ENCODE data around the gene MSX1.

Gene MSX1

DNA sequence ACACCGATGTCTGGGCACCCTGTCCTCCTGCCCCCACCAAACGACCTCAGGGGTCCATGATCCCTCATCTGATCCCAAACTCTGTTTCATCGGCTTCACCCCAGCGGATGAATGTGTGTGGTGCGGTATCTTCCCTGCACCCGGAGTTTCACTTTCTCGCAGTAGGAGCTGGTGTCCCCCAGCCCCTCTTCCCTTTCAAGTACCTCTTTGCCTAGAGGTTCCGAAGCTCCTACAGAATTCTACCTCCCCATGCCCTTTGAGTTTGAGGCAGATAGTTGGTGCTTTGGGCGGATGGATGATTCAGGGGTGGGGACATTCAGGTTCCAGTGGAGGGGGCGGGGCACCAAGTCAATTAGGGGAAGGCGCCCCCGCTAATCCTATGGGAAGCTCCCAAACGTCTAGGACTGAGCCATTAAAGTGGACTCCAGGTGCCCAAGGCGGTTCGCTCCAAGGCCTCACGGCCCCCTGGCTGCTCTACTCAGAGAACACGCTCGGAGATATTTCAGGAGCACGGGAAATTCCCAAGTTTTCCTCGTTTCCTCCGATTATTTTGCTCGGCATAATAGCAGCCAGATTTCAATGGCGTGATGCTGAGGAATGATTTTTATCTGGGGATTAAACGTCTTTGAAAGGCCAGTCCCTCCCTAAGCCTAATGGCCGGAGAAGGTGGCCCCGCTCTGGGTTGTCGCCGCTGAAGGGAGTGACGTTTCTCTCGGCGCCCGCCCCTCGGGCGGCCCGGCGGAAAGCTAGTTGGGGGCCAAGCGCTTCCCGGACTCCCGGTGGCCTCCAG lies 1.3 kb downstream of the MSX1 start:
- TF ChIP-seq, protein P1, sequence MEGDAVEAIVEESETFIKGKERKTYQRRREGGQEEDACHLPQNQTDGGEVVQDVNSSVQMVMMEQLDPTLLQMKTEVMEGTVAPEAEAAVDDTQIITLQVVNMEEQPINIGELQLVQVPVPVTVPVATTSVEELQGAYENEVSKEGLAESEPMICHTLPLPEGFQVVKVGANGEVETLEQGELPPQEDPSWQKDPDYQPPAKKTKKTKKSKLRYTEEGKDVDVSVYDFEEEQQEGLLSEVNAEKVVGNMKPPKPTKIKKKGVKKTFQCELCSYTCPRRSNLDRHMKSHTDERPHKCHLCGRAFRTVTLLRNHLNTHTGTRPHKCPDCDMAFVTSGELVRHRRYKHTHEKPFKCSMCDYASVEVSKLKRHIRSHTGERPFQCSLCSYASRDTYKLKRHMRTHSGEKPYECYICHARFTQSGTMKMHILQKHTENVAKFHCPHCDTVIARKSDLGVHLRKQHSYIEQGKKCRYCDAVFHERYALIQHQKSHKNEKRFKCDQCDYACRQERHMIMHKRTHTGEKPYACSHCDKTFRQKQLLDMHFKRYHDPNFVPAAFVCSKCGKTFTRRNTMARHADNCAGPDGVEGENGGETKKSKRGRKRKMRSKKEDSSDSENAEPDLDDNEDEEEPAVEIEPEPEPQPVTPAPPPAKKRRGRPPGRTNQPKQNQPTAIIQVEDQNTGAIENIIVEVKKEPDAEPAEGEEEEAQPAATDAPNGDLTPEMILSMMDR (IDR thresholded peaks at IDR 0.05; ENCODE audit: insufficient read depth, low read depth, low read length, missing control alignments), result no peak
- DNase-seq (ENCODE audit: low read depth), result peak; percentile 32
- H3K4me3 ChIP-seq (ENCODE audit: low read depth, low read length), result peak overlapping the region; percentile 76

DNA sequence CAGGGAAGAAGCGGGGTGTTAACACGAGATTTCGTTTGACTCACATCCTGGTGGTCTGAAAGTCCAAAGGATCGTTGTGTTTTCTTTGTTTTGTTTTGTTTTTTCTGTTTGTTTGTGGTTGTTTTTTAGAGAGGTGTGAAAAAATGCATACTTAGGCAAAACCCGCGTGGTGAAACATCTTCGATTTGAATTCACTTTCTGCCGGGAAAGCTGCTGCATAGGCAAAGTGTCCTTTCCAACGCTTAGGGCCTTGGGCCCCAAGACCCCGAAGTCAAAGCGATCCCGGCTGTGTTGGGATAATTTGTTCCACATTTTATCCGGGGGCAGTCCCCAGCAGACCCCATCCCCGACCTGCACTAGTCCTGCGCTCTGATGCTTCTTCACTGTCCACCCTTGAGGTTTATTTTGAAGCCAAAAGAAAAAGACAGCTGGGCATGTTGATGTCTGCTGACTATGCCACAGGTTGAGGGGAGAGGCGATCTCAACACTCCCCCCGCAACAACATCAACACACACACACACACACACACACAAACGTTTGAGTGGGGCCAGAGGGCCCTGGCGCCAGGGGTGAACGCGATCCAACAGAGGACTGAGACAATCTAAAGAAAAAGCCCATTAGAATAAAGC lies 2.0 kb downstream of the MSX1 start:
- H3K4me3 ChIP-seq (ENCODE audit: low read depth, low read length), result peak overlapping the region; percentile 76
- TF ChIP-seq, protein P1 (IDR thresholded peaks at IDR 0.05; ENCODE audit: insufficient read depth, low read depth, low read length, missing control alignments), result no peak
- DNase-seq (ENCODE audit: low read depth), result no peak

DNA sequence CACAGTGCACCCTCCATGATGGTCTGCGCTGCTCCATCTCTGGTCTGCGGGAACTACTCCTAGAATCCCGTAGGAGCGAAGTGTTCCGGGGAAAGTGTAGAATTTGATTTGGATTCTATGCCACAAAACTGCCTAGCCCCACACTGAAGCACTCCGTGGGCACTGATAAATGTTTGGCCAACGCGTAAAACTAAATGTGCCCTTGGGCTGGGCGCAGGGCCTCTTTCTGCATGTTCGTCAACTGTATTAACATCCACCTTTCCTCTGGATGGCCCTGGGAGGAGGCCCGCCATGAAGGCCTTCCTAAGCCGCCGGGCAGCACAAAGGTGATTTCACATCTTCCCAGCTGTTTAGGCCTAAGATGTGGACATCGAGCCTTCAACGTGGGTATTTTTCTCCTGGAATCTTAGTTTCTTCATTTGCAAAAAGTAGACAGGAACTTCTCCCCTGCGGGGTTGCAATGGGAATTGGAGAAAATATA lies 2.6 kb downstream of the MSX1 start:
- DNase-seq (ENCODE audit: low read depth), result no peak
- no peak overlapping the region for H3K4me3 ChIP-seq (ENCODE audit: low read depth, low read length)
- TF ChIP-seq, protein P1 (IDR thresholded peaks at IDR 0.05; ENCODE audit: insufficient read depth, low read depth, low read length, missing control alignments), result no peak

DNA sequence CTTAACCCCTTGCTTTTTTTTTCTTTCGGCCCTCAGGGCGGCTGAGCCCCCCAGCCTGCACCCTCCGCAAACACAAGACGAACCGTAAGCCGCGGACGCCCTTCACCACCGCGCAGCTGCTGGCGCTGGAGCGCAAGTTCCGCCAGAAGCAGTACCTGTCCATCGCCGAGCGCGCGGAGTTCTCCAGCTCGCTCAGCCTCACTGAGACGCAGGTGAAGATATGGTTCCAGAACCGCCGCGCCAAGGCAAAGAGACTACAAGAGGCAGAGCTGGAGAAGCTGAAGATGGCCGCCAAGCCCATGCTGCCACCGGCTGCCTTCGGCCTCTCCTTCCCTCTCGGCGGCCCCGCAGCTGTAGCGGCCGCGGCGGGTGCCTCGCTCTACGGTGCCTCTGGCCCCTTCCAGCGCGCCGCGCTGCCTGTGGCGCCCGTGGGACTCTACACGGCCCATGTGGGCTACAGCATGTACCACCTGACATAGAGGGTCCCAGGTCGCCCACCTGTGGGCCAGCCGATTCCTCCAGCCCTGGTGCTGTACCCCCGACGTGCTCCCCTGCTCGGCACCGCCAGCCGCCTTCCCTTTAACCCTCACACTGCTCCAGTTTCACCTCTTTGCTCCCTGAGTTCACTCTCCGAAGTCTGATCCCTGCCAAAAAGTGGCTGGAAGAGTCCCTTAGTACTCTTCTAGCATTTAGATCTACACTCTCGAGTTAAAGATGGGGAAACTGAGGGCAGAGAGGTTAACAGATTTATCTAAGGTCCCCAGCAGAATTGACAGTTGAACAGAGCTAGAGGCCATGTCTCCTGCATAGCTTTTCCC lies 3.4 kb downstream of the MSX1 start:
- no peak overlapping the region for H3K4me3 ChIP-seq (ENCODE audit: low read depth, low read length)
- TF ChIP-seq, protein P1 (IDR thresholded peaks at IDR 0.05; ENCODE audit: insufficient read depth, low read depth, low read length, missing control alignments), result no peak
- no peak for DNase-seq (ENCODE audit: low read depth)

DNA sequence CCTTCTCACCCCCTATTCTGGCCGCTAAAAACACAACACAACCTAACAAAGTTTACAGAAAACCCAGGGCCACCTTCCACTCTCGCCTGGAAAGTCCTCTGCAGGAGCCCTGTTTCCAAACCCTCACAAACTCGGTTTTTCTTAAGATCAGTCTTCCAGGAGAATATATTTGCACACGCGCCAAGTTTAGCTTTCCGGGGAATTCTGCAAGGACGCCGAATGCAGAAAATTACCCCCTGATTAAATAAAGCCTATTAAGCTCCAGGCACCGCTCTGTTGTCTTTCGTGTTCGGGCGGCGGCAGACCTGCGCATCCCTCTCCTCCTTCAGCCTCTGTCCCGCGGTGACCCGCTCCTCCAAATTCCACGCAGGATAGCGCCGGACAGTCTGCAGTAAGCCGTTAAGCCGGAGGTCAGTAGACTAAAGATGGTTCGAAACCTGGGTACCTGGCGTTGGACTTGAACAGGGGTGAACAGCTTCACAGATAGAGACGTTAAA lies 5.0 kb downstream of the MSX1 start:
- no peak overlapping the region for H3K4me3 ChIP-seq (ENCODE audit: low read depth, low read length)
- TF ChIP-seq, protein P1 (IDR thresholded peaks at IDR 0.05; ENCODE audit: insufficient read depth, low read depth, low read length, missing control alignments), result no peak
- DNase-seq (ENCODE audit: low read depth), result no peak

DNA sequence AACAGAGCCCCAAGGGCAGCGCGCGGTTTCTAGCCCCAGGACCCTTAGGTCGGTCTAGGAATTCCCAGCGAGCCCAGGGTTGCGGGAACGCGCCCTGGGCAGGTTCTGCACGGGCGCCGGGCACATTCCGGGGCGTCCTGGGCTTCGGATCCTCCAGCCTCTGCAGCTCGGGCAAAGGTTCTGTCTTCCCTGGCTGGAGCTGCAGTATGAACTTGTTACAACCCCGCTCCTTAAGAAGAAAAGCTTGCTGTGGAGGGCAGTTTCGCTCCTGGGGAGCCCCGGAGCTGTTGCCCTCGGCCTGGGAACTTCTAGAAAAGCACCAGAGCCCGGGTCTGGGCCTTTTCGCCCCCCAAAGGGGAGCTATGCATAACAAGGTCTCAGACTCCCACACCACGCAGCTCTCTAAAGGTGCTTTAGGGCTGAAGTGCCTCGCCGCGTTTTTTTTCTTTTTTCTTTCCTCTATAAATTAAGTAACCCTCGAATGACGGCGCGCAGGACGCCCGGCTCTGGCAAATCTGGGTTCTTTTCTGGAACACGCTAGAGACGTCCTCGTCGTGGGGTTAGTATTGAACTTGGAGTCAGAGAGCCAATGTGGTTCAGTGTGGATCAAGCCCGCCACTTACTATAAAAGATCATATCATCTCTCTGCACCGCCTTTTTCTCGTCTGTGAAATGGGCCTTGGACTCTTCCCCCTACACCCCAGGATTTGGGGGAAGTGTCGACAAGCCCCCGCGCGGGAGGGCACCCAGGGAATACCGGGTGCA lies 5.7 kb downstream of the MSX1 start:
- no peak for DNase-seq (ENCODE audit: low read depth)
- no peak overlapping the region for H3K4me3 ChIP-seq (ENCODE audit: low read depth, low read length)
- TF ChIP-seq, protein P1 (IDR thresholded peaks at IDR 0.05; ENCODE audit: insufficient read depth, low read depth, low read length, missing control alignments), result no peak

All from GM12865 (cell line).